Hepatocyte (in vitro differentiated cells): ENCODE measurements around the gene RSPH9. TPM values are rescaled to one million over a fixed set of nuclear protein-coding genes. Genes with fewer than 3 reads are reported as not detected.

ENCODE experiments used
- DNase-seq: peaks from one replicate; pipeline ENCODE4 v3.0.0-alpha.2; 2016; ENCODE audit warnings: low spot score
- H2AFZ ChIP-seq: fragments of 200-600 bp; sonication (generic); 2 replicates; pipeline ENCODE4 v1.6.0; 2016; ENCODE audit warnings: antibody characterized with exemption, mild to moderate bottlenecking
- H3K27ac ChIP-seq: fragments of 200-600 bp; sonication (generic); 2 replicates; pipeline ENCODE4 v1.5.1; 2016; ENCODE audit warnings: mild to moderate bottlenecking
- H3K27me3 ChIP-seq: fragments of 200-600 bp; sonication (generic); 2 replicates; pipeline ENCODE4 v1.6.1; 2016
- H3K36me3 ChIP-seq: fragments of 200-600 bp; sonication (generic); replicated peaks from 2 replicates; pipeline ENCODE4 v1.5.1; 2016; ENCODE audit warnings: low read depth; ENCODE audit not compliant: insufficient read depth
- H3K4me1 ChIP-seq: fragments of 200-600 bp; sonication (generic); 2 replicates; pipeline ENCODE4 v1.5.1; 2016; ENCODE audit warnings: mild to moderate bottlenecking, moderate library complexity; ENCODE audit not compliant: insufficient read depth
- H3K4me2 ChIP-seq: fragments of 200-600 bp; sonication (generic); 2 replicates; pipeline ENCODE4 v1.6.0; 2016
- H3K4me3 ChIP-seq: fragments of 200-600 bp; sonication (generic); 2 replicates; pipeline ENCODE4 v1.5.1; 2016; ENCODE audit warnings: mild to moderate bottlenecking
- H3K79me2 ChIP-seq: fragments of 200-600 bp; sonication (generic); 2 replicates; pipeline ENCODE4 v1.6.0; 2017; ENCODE audit warnings: mild to moderate bottlenecking
- H3K9me2 ChIP-seq: fragments of 200-600 bp; sonication (generic); replicated peaks from 2 replicates; pipeline ENCODE4 v1.6.0; 2017; ENCODE audit warnings: mild to moderate bottlenecking; ENCODE audit not compliant: insufficient read depth
- H3K9me3 ChIP-seq: fragments of 200-600 bp; sonication (generic); 2 replicates; pipeline ENCODE4 v1.5.1; 2016; ENCODE audit warnings: low read depth, mild to moderate bottlenecking
- H4K20me1 ChIP-seq: fragments of 200-600 bp; sonication (generic); 2 replicates; pipeline ENCODE4 v1.6.0; 2016; ENCODE audit warnings: mild to moderate bottlenecking; ENCODE audit not compliant: insufficient read depth, poor library complexity, severe bottlenecking
- EZH2 ChIP-seq: fragments of 200-600 bp; sonication (generic); IDR thresholded peaks from 2 replicates; pipeline ENCODE4 v1.6.1; 2016; ENCODE audit warnings: antibody characterized with exemption, mild to moderate bottlenecking, borderline replicate concordance
- EZH2phosphoT487 ChIP-seq: fragments of 200-600 bp; sonication (generic); IDR thresholded peaks from one replicate; pipeline ENCODE4 v1.6.1; 2018; ENCODE audit warnings: antibody characterized with exemption, mild to moderate bottlenecking, low read depth, moderate library complexity; ENCODE audit not compliant: unreplicated experiment, severe bottlenecking
- WGBS: methylation state at CpG from one replicate; pipeline ENCODE4 v1.1.6; 2016; ENCODE audit warnings: low lambda C conversion rate; ENCODE audit errors: missing lambda C conversion rate; 5-methylcytosine and 5-hydroxymethylcytosine counted together
- polyA plus RNA-seq: library from polyadenylated mRNA; unstranded; fragments of >200 nt; fragmentation: Nextera tagmentation; extraction: Ambion mirVana; gene quantifications from 2 replicates; pipeline ENCODE4 v1.2.1, GENCODE V29; 2016
- total RNA-seq: library from RNA; depleted of rRNA; stranded (reverse); fragments of >200 nt; gene quantifications from 2 replicates; pipeline ENCODE4 v1.2.3, GENCODE V29; 2014
- TF ChIP-seq, protein P1 (sequence below): fragments of 200-600 bp; sonication (generic); IDR thresholded peaks from 2 replicates; pipeline ENCODE4 v1.5.1; 2016; ENCODE audit warnings: antibody characterized with exemption, mild to moderate bottlenecking; ENCODE audit not compliant: poor library complexity

RSPH9 gene
- total and polyA plus RNA-seq, 2 experiments from 2014 or later = 0.73 to 1.8 TPM

DNA sequence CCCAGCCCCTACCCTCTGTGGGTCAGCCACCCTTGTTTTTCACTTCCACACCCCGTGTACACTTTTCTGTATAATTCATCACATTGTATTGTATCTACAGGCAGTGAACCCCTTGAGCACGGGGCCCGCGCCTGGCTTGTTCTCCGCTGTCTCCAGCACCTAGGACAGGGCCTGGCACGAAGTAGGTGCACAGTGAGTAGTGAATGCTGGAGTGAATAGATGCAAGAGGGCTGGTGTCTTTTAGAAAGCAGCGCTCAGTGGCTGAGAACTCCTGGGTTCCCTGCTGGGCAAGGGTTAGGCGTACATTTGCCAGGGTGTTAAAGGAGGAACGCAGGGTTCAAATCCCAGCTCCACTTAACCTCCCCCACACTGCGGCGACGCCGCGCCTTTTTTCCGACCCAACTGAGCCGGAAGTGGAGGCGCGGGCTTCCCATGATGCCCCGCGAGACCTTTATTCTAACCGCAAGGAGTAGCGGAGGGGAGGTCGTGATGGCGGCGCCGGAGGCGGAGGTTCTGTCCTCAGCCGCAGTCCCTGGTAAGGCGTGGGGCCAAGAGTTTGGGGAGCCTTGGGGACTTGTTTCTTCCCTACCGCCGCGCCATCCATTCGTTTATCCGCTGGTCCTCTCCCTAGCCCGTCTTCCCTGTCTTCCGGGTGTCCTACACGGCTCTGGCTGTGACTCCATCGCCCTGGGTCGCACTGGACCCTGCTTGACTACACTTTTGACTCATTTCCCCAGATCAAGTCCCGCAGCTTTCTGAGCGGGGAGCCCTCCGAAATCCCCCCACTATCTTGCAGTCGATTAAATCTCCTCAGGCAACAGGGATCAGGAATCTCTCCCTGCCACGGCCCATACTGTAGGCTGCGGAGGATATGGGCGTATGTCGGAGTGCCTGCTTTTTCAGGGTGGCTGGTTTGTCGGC, 9.2 kb upstream of the RSPH9 start, which contains the start of gene MAD2L1BP:
Gene MAD2L1BP (plus strand): TSS at position 454 of the 921 bp plus-strand sequence. CDS start 36 bp downstream, at position 490.
- no peaks in the 10 kb centered on the region for H3K36me3 ChIP-seq
- H3K27me3 ChIP-seq = no peaks in the 10 kb centered on the region
- peaks cover 8% of the 10 kb centered on the region for H3K4me1 ChIP-seq
- no peaks in the 10 kb centered on the region for H4K20me1 ChIP-seq
- DNase-seq = peak; percentile 91
- H3K79me2 ChIP-seq = peaks cover 37% of the 10 kb centered on the region
- H3K4me3 ChIP-seq = peak within 1 kb of the TSS; percentile 65
- peak within 1 kb of the TSS; percentile 86 for H3K4me2 ChIP-seq
- H3K9me2 ChIP-seq = no peaks in the 10 kb centered on the region
- no peaks in the 10 kb centered on the region for H3K9me3 ChIP-seq
- H3K27ac ChIP-seq = peak within 1 kb of the TSS; percentile 82
- H2AFZ ChIP-seq = peak within 1 kb of the TSS; percentile 88
- 6% methylated on average over 48 of the region's 48 CpGs for WGBS
- TF ChIP-seq, protein P1, sequence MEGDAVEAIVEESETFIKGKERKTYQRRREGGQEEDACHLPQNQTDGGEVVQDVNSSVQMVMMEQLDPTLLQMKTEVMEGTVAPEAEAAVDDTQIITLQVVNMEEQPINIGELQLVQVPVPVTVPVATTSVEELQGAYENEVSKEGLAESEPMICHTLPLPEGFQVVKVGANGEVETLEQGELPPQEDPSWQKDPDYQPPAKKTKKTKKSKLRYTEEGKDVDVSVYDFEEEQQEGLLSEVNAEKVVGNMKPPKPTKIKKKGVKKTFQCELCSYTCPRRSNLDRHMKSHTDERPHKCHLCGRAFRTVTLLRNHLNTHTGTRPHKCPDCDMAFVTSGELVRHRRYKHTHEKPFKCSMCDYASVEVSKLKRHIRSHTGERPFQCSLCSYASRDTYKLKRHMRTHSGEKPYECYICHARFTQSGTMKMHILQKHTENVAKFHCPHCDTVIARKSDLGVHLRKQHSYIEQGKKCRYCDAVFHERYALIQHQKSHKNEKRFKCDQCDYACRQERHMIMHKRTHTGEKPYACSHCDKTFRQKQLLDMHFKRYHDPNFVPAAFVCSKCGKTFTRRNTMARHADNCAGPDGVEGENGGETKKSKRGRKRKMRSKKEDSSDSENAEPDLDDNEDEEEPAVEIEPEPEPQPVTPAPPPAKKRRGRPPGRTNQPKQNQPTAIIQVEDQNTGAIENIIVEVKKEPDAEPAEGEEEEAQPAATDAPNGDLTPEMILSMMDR = no peak
- TF ChIP-seq EZH2 (no peak), EZH2phosphoT487 (no peak)

DNA sequence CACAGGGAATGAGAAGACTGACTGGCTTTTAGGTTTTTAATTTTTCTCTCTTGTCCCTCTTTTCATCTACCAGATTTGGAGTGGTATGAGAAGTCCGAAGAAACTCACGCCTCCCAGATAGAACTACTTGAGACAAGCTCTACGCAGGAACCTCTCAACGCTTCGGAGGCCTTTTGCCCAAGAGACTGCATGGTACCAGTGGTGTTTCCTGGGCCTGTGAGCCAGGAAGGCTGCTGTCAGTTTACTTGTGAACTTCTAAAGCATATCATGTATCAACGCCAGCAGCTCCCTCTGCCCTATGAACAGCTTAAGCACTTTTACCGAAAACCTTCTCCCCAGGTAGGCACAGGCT, 8.6 kb upstream of the RSPH9 start:
- H2AFZ ChIP-seq = peak overlapping the region; percentile 88
- peak overlapping the region; percentile 82 for H3K27ac ChIP-seq
- peaks cover 8% of the 10 kb centered on the region for H3K4me1 ChIP-seq
- H3K9me2 ChIP-seq = no peaks in the 10 kb centered on the region
- H3K79me2 ChIP-seq = peaks cover 42% of the 10 kb centered on the region
- H4K20me1 ChIP-seq = no peaks in the 10 kb centered on the region
- TF ChIP-seq, protein P1 = no peak
- TF ChIP-seq EZH2 (no peak), EZH2phosphoT487 (no peak)
- H3K4me2 ChIP-seq = peak overlapping the region; percentile 86
- H3K4me3 ChIP-seq = peak overlapping the region; percentile 65
- no peaks in the 10 kb centered on the region for H3K36me3 ChIP-seq
- H3K9me3 ChIP-seq = no peaks in the 10 kb centered on the region
- H3K27me3 ChIP-seq = no peaks in the 10 kb centered on the region
- 38% methylated on average over 7 of the region's 7 CpGs for WGBS
- DNase-seq = peak; percentile 27

DNA sequence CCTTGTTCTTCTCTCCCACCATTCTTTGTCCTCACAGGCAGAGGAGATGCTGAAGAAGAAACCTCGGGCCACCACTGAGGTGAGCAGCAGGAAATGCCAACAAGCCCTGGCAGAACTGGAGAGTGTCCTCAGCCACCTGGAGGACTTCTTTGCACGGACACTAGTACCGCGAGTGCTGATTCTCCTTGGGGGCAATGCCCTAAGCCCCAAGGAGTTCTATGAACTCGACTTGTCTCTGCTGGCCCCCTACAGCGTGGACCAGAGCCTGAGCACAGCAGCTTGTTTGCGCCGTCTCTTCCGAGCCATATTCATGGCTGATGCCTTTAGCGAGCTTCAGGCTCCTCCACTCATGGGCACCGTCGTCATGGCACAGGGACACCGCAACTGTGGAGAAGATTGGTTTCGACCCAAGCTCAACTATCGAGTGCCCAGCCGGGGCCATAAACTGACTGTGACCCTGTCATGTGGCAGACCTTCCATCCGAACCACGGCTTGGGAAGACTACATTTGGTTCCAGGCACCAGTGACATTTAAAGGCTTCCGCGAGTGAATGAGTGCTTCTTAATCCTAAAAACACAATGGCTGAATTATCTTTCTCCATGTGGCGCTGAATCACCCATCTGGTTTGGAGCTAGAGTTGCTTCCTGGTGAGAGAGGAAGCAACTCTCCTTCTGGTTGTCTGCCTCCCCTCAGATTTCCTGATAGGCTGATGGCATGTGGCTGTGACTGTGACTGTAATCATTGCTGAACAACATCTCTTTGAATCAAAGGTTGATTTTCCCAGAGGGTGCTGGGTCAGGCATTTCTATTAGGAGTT, 4.6 kb upstream of the RSPH9 start:
- H3K4me1 ChIP-seq = peaks cover 8% of the 10 kb centered on the region
- no peaks in the 10 kb centered on the region for H3K36me3 ChIP-seq
- H3K9me3 ChIP-seq = no peaks in the 10 kb centered on the region
- no peak overlapping the region for H2AFZ ChIP-seq
- no peak overlapping the region for H3K27ac ChIP-seq
- no peak overlapping the region for H3K4me2 ChIP-seq
- peaks cover 48% of the 10 kb centered on the region for H3K79me2 ChIP-seq
- no peaks in the 10 kb centered on the region for H3K9me2 ChIP-seq
- H3K4me3 ChIP-seq = no peak overlapping the region
- H3K27me3 ChIP-seq = no peaks in the 10 kb centered on the region
- no peak for TF ChIP-seq EZH2
- TF ChIP-seq, protein P1 = no peak
- no peak for TF ChIP-seq EZH2phosphoT487
- no peaks in the 10 kb centered on the region for H4K20me1 ChIP-seq
- no peak for DNase-seq
- 91% methylated on average over 21 of the region's 21 CpGs for WGBS
